Measurements from ENCODE around the gene VPS26B.

VPS26B gene

DNA sequence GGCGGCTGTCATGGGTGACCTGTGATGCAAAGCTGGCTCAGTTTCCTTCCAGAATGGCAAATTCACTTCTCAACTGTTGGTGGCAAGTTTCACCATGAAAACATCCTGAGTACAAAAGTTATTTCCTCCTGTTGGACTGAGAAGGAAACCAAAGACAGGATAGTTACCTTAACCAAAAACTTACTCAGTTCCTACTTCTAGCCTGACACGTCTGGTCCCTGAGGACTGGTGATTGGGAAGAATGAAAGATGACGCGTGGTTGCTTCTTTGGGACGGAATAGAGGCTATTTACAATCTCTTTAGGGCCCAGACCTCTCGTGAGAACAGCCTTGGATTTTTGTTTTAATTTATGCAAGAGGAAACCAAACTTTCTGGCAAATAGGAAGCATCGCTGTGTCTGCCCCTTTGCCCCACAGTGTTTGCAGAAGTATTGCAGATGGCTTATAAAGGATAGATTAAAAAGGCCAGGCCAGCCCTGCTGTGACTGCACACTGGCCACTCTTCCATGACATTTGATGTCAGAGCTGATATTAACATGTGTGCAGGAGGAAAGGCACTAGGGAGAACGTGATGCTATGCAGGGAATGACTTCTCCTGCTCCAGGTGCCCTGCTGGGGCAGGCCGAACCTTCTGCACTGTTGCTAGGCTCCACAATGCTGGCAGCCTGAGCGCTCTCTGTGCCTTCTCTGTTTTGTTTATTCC is 7.6 kb downstream of the VPS26B start:
- DNase-seq (ENCODE audit: extremely low read depth, low read depth), result no peak
- TF ChIP-seq, protein P1, sequence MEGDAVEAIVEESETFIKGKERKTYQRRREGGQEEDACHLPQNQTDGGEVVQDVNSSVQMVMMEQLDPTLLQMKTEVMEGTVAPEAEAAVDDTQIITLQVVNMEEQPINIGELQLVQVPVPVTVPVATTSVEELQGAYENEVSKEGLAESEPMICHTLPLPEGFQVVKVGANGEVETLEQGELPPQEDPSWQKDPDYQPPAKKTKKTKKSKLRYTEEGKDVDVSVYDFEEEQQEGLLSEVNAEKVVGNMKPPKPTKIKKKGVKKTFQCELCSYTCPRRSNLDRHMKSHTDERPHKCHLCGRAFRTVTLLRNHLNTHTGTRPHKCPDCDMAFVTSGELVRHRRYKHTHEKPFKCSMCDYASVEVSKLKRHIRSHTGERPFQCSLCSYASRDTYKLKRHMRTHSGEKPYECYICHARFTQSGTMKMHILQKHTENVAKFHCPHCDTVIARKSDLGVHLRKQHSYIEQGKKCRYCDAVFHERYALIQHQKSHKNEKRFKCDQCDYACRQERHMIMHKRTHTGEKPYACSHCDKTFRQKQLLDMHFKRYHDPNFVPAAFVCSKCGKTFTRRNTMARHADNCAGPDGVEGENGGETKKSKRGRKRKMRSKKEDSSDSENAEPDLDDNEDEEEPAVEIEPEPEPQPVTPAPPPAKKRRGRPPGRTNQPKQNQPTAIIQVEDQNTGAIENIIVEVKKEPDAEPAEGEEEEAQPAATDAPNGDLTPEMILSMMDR (IDR thresholded peaks at IDR 0.05; ENCODE audit: low read depth, low read length), result no peak

- TF ChIP-seq, protein P1 (IDR thresholded peaks at IDR 0.05; ENCODE audit: low read depth, low read length), result no peak
- DNase-seq (ENCODE audit: extremely low read depth, low read depth), result no peak
Observed at GRCh38 chr11:134233729-134234179, 9.3 kb downstream of the VPS26B start.

DNA sequence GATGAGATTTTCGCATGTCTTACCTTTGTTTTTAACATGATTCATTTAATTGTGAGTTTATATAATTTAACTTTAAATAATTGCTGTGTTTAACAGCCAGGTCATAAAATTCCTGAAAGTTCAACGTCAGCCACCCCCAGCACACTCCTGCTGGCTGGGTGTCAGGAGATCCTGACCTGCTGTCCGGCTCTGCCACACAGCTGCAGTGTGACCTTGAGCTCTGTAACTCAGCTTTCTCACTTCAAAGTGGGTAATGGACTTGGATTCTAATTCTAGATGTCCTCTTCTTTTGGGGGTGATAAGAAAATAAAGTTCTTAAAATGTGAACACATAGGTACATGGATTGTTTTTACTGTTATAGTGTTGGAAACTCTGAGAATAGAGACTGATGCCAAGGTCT is 10.9 kb downstream of the VPS26B start:
- DNase-seq (ENCODE audit: extremely low read depth, low read depth), result no peak
- TF ChIP-seq, protein P1 (IDR thresholded peaks at IDR 0.05; ENCODE audit: low read depth, low read length), result no peak

DNA sequence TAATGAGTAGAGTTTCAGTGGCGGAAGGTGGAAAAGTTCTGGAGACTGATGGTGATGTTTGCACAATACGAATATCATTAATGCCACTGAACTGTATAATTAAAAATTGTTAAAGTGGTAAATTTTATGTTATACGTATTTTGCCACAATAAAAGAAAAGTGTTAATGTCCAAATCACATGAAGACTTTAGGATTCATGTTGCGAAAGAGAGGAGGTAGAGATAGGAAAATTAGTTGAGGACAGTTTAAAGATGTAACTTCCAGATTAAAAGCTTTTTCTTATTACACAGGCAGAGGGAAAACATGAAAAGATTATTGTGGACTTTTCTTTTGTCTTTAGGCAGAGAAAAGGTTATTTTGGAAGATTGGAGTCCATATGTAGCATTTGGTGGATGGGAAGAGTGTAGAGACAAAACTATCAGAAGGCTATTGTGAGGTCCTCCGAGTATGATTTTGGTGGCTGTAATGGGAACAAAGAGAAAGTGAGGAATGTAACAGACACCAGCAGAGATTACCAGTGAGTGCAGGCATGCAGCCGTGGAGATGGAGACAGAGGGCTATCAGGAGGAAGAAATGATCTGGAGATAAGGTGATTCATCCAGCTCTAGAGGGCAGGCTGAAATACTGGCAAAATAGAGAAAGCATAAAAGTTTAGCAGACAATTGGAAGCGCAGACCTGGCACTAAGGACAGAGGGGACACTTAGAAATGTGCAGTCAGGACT is 12.5 kb downstream of the VPS26B start:
- no peak for DNase-seq (ENCODE audit: extremely low read depth, low read depth)
- TF ChIP-seq, protein P1 (IDR thresholded peaks at IDR 0.05; ENCODE audit: low read depth, low read length), result no peak

GRCh38 chr11:134237557-134237922 is 13.1 kb downstream of the VPS26B start:
- TF ChIP-seq, protein P1 (IDR thresholded peaks at IDR 0.05; ENCODE audit: low read depth, low read length), result no peak
- DNase-seq (ENCODE audit: extremely low read depth, low read depth), result no peak

GRCh38 chr11:134238956-134239355 is 14.5 kb downstream of the VPS26B start:
- TF ChIP-seq, protein P1 (IDR thresholded peaks at IDR 0.05; ENCODE audit: low read depth, low read length), result no peak
- DNase-seq (ENCODE audit: extremely low read depth, low read depth), result no peak

- no peak for DNase-seq (ENCODE audit: extremely low read depth, low read depth)
- TF ChIP-seq, protein P1 (IDR thresholded peaks at IDR 0.05; ENCODE audit: low read depth, low read length), result no peak
Observed at GRCh38 chr11:134240592-134240991, 16.1 kb downstream of the VPS26B start.

Measured in AG09319 (cell line).